HuH-7.5 (cell line): ENCODE measurements around the gene SRP14.
"Not testable (repeated sequence)": the region's sequence is repeated elsewhere in the genome, so short reads cannot be mapped to it uniquely, and the experiment has no call there.

Experiments used
- DNase-seq: peaks from one replicate; pipeline ENCODE4 v3.0.0; 2011; ENCODE audit warnings: low spot score

SRP14 gene, protein sequence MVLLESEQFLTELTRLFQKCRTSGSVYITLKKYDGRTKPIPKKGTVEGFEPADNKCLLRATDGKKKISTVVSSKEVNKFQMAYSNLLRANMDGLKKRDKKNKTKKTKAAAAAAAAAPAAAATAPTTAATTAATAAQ

DNA sequence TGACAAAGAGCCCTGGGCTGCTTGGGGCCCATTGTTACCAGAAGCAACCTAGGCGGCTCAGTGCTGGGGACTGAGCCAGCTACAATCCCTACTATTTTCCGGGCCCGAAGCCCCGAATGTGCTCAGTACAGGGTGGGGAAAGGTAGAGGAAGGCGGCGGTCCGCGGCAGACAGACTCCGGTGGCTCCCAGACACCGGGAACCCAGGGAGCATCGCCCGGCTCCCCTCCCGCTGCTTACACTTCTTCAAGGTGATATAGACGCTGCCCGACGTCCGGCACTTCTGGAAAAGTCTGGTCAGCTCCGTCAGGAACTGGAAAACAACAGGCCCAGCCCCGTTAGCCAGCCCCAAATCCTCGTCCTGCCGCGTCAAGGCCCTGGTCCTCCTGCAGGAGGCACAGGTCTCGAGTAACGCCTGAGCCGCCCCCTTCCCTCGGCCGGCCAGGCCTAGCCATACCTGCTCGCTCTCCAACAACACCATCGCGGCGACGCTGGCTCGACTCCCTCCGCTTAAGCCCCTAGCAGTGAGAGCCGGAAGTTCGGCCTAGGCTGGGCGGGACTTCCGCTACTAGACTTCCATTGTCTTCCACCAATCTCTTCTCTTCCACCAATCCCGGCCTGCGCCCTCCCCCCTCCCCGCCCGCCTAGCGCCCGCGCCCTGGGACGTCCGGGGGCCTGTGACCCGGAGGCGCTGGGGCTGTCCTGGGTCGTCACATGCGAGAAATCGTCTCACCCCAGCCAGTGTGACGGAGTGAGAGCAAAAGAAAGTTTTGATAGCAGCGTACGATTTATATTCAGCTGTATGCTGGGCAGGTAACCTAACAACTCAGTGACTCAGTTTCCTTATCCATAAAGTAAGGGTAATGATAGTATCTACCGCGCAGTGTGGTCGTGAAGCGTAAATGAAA is at the start of gene SRP14:
Gene SRP14, minus strand, starts transcription at position 544 of the 906 bp plus-strand sequence. Its CDS starts 65 bp downstream, at position 479.
- DNase-seq = peak; percentile 69

DNA sequence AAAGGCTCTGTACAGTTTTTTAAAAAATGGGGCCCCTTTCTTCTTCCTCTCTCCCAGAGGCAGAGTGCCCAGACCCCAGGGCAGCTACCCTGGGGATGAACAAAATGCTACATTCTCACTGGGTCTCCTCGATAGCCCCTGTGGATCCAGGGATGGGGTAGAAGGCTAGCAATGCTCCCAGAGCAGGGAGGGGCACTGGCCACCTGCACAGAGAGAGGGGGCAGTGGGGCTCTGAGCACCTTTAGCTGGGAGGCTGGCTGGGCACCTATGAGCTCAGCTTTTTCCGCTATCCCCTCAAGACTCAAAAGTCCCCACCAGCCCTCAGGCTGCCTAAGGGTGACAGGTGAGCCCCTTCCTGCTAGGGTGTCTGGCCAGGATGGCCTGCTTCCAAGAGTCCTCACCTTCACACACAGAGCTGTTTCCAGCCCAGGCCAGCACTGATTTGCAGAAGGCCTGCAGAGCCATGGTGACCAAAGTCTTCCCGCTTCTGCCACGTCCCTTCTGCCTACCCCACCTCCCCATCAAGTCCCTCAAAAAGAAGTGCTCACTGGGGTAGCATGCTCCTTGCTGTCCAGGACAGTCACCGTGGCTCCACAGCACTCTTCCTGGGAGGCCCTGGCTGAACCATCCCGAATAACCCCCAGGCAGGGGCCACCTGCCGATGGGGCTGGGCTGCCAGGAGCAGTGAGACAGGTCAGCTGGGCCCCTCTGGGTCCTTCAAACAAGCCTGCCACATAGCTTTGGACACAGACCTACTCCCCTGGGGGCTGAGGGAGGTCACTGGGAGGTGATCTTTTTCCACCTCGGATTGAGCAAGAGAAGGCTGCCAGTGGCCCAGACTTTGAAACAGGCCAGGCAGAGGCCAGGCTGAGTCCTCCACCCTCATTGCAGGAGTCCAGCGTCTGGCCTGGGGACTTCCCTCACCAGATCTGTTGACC is 49.3 kb upstream of the SRP14 start:
- no peak for DNase-seq

DNA sequence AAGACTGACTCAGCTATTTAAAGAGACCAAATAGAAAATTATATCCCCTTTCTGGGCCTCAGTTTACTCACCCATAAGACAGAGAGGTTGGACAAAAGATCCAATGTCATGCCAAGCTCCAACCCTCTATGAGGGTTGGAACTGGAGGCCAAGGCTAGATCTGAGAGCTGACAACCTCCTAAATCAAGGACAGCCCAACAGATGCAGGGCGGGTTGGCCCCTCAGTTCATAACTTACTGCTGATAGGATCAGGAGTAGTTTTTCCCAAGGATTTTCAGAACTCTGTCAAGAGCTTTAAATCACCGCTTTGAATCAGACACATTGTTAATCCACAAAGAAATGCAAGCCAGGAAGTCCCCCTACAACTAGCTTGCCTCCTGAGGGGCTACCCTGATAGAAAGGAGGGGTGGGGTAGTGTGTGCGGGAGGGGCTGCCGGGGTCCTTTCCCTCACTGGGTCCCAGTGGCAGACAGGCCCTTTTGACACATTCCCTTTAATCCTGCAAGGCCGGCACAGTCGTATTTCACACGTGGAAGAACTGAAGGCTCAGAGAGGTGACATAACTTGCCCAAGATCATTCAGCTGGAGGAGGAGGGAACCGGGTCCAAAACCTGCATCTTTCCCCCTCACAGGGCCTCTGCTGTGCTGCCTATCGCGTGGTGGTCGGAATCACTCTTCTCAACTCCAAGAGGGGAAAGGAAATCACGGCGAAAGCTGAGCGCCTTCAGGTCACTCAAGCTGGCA is 48.3 kb upstream of the SRP14 start:
- DNase-seq = no peak

DNA sequence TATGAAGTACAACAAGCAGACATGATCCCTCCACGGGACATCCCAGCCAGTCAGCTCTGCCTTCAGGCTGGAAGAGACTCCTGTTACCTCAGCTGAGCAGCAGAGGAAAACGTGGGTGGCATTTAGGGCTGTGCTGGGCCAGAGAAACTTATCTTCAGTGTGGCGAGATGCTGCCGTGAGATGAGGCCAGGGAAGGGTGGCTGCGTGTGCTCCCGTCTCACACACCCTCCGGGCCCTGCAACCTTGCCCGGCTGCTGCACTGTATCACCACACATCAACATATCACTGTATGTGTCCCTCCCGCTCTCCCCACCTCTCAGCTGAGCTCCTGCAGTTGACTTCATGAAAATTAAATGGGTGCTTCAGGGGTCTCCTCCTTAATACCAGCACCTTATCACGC is 46.3 kb upstream of the SRP14 start:
- DNase-seq = no peak

DNA sequence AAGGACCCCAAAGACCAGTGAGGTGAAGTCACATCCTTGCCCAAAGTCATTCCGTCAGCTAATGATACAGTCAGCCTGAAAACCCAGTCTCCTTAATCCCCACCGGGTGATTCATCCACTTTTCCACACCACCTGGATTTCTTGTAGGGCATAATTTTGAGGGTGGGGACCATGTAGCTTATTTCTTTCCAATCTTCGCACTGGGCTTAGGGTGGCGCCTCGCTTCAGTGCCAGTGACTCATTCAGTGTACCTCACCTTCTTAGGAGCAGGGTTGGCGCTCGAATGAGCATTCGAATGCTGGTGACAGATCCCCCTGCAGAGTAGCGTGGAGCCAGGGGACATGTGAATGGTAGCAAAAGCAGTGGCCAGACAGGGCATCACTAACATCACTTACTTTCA is 45.7 kb upstream of the SRP14 start:
- no peak for DNase-seq

DNA sequence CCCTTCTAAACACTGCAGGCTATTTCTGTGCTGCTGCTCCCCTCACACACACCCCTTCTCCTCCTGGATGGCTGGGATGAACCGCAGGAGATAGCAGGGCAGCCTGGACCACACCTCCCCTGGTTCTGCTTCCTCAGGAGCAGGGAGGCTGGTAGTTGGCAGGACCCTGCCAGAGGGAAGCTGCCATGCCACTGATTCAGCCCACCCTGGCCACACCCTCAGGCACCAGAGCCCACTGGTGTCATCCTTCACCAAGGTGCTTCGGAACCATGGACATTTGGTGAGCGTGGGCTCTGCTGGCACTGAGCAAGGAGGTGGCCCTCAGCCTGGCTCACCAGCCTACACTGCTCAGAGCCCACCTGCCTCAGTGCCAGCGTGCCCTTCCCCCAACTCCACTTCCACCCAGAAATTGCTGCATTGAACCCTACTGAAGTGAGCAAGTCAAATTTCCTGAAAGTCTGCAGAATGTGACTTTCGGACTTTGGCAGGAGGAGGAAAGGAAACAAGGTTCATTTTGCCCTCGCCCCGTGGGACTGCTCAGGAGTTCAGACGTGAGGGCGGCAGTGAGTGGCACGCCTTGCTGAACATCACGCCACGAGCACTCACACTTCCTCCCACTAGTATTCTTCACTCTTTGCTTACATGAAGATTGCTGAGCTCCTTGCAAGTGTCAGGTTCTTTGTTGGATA is 43.4 kb upstream of the SRP14 start:
- DNase-seq = no peak

DNA sequence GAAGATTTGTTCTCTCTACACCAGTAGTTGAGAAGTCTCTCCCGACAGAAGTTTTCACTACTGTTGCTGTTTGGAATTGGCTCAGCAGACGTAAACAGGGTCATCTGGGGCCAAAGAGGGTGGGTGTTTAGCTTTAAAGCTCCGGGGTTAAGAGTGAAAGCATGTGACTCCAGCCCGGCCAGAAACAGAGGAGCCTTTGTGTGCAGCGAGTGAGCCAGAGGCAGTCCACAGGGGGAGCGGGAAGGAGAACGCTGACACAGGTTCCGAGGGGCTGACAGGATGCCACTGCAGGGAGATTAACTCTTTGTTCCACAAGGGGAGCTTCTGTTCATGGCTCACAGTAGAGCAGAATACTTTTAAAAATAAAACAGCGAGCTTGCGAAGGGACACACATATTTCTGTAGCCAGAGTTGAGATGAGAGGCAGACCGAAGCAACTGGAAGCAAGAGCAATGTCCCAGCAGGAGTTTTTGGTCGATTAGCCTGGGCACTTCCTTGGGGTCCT is 42.8 kb upstream of the SRP14 start:
- DNase-seq = no peak

DNA sequence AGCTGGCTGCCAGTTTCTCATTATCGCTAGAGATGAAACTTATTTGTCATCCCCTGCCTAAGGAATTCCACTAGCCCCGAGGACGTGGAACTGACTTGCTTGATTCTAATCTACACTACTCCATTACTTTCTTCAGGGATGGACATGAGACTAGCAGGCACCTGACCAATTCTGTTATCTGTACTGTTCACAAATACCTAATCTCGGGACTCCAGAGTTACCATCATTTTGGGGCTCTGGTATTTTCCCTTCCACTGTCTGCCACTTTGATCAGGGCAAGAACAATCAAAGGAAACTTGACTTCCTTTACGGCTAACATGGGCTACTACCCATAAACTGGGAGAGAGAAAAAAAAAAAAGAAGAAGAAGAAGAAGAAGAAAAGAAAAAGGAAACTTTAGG is 41.9 kb upstream of the SRP14 start:
- no peak for DNase-seq

DNA sequence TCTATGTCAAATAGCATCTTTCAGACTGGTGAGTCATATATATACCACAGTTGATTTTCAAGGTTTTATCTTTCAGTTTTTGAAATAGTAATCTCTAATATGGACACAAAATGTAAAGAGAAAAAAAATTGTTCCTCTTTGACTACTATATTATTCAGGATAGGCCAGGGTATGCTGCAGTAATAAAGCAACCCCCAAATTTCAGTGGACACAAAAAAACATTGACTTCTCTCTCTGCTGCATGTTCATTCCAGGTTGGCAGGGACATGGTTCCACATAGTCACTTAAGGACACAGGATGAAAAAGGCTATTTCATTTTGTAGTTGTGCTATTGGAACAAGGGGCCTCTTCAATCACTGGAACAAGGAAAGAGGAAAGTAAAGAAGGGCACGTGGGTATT is 41.1 kb upstream of the SRP14 start:
- DNase-seq = no peak

DNA sequence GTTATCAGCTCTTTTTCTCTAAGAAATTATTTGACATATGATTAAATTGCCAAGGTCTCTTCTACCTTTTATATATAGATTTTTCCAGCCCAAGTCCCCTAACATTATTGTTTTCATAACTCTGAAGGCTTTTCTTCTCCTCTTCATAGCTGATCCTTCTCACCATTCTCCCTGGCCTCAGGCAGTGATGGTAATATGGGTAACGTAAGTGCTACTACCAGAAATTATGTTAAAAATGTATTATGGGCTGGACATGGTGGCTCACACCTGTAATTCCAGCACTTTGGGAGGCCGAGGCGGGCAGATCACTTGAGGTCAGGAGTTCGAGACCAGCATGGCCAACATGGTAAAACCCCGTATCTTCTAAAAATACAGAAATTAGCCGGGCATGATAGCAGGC is 40.5 kb upstream of the SRP14 start:
- DNase-seq = no peak

DNA sequence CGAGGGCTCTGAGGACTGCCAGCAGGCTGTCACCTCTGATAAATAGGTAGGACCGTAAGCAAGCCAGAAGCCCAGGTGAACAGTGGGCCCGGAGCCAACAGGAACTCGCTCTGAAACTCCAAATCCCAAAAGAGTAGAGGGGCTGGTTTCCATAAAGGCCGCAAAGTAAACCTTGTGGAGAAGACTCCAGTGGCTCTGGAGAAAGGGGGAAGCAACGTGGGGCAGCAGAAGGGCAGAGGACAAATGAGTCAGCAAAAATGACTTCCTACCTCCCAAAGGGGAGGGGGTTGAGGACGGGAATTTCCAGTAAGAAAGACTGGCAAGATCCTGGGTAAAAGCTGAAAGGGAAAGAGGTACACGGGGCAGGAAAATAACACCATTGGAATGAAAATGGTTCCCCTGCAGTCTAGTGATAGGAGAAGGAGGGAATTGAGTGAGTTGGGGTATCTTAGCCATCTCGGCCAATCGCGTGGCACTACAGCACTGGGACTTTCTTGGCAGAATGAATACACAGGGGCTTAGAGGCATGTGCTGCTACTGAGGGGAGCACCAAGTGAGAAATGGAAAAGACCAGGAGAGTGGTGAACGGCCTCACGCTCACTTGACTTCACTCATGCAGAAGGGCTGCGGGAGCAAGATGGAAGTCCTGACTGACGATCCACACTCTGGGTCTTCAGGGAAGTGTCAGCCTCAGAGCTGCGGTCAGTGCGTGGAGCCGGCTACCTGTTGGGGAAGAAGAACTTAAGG is 36.5 kb upstream of the SRP14 start:
- DNase-seq = no peak

DNA sequence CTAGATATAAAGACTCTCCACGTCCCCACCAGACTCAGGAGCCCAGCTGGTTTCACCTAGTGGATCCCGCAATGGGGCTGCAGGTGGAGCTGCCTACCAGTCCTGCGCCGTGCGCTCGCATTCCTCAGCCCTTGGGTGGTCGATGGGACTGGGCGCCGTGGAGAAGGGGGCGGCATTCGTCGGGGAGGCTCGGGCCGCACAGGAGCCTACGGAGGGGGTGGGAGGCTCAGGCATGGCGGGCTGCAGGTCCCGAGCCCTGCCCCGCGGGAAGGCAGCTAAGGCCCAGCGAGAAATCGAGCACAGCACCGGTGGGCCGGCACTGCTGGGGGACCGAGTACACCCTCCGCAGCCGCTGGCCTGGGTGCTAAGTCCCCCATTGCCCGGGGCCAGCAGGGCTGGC is 35.7 kb upstream of the SRP14 start:
- not testable (repeated sequence) for DNase-seq

DNA sequence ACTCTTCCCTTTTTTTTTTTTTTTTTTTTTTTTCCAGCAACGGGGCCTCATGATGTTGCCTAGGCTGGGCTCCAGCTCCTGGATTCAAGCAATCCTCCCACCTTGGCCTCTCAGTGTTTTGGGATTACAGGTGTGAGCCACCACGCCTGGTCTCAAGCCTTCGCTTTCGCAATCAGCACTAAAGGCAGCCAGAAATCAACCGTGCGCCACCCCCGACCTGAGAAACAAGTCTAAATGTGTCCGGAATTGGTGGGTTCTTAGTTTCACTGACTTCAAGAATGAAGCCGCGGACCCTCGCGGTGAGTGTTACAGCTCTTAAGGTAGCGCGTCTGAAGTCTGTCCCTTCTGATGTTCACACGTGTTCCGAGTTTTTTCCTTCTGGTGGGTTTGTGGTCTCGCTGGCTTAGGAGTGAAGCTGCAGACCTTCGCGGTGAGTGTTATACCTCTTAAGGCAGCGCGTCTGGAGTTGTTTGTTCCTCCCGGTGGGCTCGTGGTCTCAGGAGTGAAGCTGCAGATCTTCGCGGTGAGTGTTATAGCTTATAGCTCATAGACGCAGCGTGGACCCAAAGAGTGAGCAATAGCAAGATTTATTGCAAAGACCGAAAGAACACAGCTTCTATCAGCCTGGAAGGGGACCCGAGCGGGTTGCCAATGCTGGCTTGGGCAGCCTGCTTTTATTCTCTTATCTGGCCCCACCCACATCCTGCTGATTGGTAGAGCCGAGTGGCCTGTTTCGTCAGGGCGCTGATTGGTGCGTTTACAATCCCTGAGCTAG is 34.9 kb upstream of the SRP14 start:
- not testable (repeated sequence) for DNase-seq

DNA sequence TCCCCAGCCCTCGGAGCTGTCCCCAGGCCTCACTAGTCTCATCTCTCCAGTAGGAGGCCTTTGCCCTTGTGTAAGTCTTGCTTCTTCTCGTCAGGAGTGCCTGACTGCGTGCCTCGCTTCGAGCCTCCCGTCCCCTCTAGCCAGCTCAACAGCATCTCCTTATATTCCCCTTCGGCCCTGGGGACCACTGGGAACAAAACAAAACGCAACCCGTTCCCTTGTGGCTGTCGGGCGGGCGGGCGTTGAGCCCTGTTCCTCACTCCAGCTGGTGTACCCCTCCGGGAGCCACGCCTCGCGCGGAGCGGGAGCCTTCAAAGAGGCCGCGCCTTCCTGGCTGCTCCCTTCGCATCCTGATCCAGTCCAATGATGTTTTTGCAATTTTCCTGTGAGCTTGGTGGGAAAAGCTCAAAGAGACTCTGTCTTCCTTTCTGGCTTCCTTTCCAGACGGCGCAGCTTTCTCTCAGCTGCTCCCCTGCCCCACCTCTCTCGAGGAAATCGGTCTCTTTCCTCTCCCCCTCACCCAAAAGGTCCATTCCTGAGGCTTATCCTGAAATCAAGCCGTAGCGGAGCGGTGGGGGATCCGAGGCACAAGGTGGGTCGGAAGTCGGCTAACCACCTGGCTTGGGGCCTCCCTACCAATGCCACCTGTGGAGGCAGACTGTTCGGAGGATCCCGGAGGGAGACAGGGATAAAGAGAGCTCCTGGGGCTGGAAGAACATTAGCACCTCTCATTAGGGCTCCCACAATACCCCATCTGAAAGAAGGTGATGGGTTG is 33.4 kb upstream of the SRP14 start:
- no peak for DNase-seq

DNA sequence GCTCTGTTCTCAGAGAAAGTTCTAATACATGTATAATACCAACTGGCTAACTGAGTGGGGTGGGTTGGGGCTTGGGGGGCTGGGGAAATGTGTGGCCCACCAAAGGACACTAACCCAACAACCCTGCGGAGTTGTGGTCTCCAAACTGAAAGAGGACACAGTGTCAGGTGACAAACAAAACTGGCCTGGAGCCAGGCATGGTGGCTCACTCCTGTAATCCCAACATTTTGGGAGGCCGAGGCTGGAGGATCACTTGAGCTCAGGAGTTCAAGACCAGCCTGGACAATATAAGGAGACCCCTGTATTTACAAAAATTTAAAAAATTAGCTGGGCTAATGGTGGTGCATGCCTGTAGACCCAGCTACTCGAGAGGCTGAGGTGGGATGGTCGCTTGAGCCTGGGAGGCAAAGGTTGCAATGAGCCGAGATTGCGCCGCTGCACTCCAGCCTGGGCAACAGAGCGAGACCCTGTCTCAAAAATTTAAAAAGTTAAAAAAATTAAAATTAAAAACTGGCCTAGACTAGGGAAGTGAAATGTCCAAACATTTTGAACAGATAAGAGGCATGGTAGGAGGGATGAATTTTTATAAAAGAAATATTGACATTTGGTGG is 31.7 kb upstream of the SRP14 start:
- DNase-seq = no peak

DNA sequence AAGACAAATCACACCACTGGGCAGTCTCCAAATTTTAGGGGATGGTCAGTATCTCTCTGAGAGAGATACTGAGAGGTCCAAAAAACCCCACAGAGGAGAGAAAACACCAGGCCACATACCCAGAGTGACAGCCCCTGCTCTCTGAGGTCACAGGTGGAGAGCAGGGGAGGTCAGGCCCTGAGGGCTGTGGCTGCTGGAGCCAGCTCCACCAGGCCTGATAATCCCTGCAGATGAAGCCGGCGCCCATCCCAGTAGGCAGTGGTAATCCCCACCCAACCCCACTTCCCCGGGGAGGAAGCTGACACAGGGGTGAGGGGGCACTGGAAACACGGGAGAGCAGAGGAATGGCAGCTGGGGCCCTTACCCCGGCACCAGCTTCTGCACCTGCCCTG is 31.2 kb upstream of the SRP14 start:
- no peak for DNase-seq

DNA sequence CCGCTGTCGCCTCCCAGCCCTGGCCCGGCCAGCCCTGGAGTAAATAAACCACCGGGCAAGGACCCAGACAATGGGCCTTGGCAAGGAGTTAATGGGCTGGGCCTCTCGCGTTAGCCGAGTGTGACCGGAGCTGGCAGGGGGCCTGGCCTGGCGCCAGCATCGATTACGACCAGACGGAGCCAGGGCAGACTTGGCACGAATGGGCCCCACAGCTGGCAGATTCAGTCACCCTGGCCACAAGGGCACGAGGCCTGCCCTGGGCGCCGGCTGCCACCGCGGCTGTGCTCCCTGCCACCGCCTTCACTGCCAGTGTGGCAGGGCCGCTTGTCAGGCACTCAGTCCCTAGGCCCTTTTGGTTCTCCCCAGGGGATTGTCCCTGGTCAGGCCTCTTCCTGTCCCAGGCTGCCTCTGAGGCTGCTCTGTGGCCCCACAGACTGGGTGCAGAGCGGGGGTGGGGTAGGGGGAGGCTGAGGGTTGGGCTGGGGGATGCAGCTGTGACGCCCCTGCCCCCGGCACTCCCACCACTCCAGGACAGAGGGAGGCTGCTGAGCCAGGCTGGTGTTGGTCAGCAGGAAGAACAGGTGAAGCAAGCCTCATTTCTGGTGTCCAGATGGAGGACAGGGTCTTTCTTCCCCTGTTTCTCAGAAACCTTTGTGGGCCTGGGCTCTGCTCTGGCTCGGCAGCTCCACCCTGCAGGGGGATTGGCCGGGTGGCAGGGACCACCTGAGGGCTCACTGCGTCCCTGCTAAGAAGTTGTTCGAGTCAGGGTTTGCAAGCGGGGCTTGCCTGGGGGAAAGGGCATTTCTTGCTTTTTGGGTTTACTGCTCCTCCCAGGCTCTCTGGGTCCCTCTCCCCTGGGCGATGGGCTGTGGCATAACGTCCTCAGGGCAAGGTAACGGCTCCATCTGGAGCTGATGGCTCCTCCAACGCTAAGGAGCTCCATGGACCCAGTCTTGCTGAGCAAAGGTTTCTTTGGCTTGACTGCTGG is 30.5 kb upstream of the SRP14 start:
- DNase-seq = no peak
